Skeletal muscle satellite cell (primary cell): ENCODE results near the gene FHIT.
"Not testable (repeated sequence)": the region's sequence is repeated elsewhere in the genome, so short reads cannot be mapped to it uniquely, and the experiment has no call there.

Source experiments
- H3K27me3 ChIP-seq: 2 replicates; pipeline ENCODE4 v1.7.0; 2013; ENCODE audit warnings: low read length; ENCODE audit not compliant: control insufficient read depth, insufficient read depth
- H3K36me3 ChIP-seq: 2 replicates; pipeline ENCODE4 v1.7.0; 2013; ENCODE audit warnings: mild to moderate bottlenecking, control low read depth, low read length; ENCODE audit not compliant: insufficient read depth
- H3K4me1 ChIP-seq: 2 replicates; pipeline ENCODE4 v1.7.0; 2013; ENCODE audit warnings: low read length; ENCODE audit not compliant: control insufficient read depth, insufficient read depth
- H3K4me2 ChIP-seq: 2 replicates; pipeline ENCODE4 v1.7.0; 2013; ENCODE audit warnings: mild to moderate bottlenecking, low read length
- H3K4me3 ChIP-seq: 2 replicates; pipeline ENCODE4 v1.7.0; 2013; ENCODE audit warnings: low read length
- H3K9ac ChIP-seq: 2 replicates; pipeline ENCODE4 v1.7.0; 2013; ENCODE audit warnings: mild to moderate bottlenecking, low read depth, low read length, moderate library complexity
- H3K9me3 ChIP-seq: replicated peaks from 2 replicates; pipeline ENCODE4 v1.7.0; 2013; ENCODE audit warnings: mild to moderate bottlenecking, control low read depth, low read length

The FHIT gene

DNA sequence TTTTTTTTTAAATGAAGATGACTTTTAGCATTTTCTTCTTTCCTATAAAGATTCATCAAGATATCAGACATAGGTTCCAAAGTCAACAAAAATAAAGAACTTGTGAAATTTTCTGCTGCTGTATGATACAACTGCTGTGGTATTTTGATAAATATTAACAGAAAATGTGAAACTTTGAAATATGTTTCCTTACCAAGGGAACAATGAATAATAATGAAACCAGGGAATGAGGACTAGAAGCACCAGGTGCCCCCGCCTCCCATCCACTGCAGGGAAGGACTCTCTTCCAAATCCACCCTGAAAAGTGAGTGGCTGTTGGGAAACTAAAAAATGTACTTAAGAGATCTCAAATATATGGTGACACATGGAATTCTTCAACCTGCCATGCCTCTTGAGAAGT is 198.4 kb downstream of the FHIT start:
- Histone ChIP-seq H3K4me3 (no peak overlapping the region), H3K9me3 (no peaks in the 10 kb centered on the region), H3K4me1 (no peaks in the 10 kb centered on the region), H3K4me2 (no peak overlapping the region), H3K36me3 (no peaks in the 10 kb centered on the region), H3K27me3 (no peaks in the 10 kb centered on the region), H3K9ac (no peak overlapping the region)

- Histone ChIP-seq H3K27me3 (no peaks in the 10 kb centered on the region), H3K9ac (no peak overlapping the region), H3K36me3 (no peaks in the 10 kb centered on the region), H3K4me1 (no peaks in the 10 kb centered on the region), H3K4me2 (no peak overlapping the region), H3K4me3 (no peak overlapping the region), H3K9me3 (no peaks in the 10 kb centered on the region)
These were observed 199.6 kb downstream of the FHIT start for GRCh38 chr3:61051666-61052065.

- H3K9me3 ChIP-seq, H3K4me1 ChIP-seq, H3K27me3 ChIP-seq, H3K9ac ChIP-seq, H3K4me3 ChIP-seq, H3K4me2 ChIP-seq, H3K36me3 ChIP-seq: not testable (repeated sequence)
These were observed 206.1 kb downstream of the FHIT start for GRCh38 chr3:61045169-61045568.

DNA sequence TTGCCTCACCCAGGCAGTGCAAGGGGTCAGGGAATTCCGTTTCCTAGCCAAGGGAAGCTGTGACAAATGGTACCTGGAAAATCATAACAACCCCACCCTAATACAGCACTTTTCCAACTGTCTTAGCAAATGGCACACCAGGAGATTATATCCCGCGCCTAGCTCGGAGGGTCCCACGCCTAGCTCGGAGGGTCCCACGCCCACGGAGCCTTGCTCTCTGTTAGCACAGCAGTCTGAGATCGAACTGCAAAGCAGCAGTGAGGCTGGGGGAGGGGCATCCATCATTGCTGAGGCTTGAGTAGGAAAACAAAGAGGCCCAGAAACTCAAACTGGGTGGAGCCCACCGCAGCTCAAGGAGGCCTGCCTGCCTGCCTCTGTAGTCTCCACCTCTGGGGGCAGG is 208.1 kb downstream of the FHIT start:
- no peak overlapping the region for H3K4me3 ChIP-seq
- H3K4me2 ChIP-seq = no peak overlapping the region
- H3K4me1 ChIP-seq = no peaks in the 10 kb centered on the region
- no peaks in the 10 kb centered on the region for H3K9me3 ChIP-seq
- H3K9ac ChIP-seq = no peak overlapping the region
- no peaks in the 10 kb centered on the region for H3K36me3 ChIP-seq
- H3K27me3 ChIP-seq = no peaks in the 10 kb centered on the region

GRCh38 chr3:61040618-61041017 is 210.6 kb downstream of the FHIT start:
- H3K27me3 ChIP-seq = no peaks in the 10 kb centered on the region
- no peak overlapping the region for H3K9ac ChIP-seq
- H3K4me2 ChIP-seq = no peak overlapping the region
- no peaks in the 10 kb centered on the region for H3K4me1 ChIP-seq
- H3K36me3 ChIP-seq = no peaks in the 10 kb centered on the region
- H3K9me3 ChIP-seq = no peaks in the 10 kb centered on the region
- no peak overlapping the region for H3K4me3 ChIP-seq

- no peaks in the 10 kb centered on the region for H3K9me3 ChIP-seq
- no peak overlapping the region for H3K4me2 ChIP-seq
- no peak overlapping the region for H3K9ac ChIP-seq
- H3K27me3 ChIP-seq = no peaks in the 10 kb centered on the region
- no peaks in the 10 kb centered on the region for H3K4me1 ChIP-seq
- H3K4me3 ChIP-seq = no peak overlapping the region
- no peaks in the 10 kb centered on the region for H3K36me3 ChIP-seq
These were observed 215.7 kb downstream of the FHIT start for GRCh38 chr3:61035573-61035972.

DNA sequence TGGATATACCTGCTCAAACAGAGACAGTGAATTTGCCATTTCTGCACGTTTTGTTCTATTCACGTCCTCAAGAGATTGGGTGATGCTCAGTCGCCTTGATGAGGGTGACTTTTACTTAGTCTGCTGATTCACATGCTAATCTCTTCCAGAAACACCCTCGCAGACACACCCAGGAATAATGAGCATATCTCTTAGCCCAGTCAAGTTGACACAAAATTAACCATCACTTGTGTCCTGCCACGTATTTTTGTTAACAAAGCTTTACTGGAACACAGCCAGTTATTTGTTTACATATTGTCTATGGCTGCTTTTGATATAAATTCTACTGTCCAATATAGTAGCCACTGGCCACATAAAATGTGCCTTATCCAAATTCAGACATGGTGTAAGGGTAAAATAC is 218.3 kb downstream of the FHIT start:
- no peaks in the 10 kb centered on the region for H3K9me3 ChIP-seq
- H3K36me3 ChIP-seq = no peaks in the 10 kb centered on the region
- H3K4me2 ChIP-seq = no peak overlapping the region
- no peak overlapping the region for H3K9ac ChIP-seq
- H3K27me3 ChIP-seq = no peaks in the 10 kb centered on the region
- H3K4me1 ChIP-seq = no peaks in the 10 kb centered on the region
- H3K4me3 ChIP-seq = no peak overlapping the region

- no peaks in the 10 kb centered on the region for H3K4me1 ChIP-seq
- no peaks in the 10 kb centered on the region for H3K9me3 ChIP-seq
- H3K36me3 ChIP-seq = no peaks in the 10 kb centered on the region
- no peaks in the 10 kb centered on the region for H3K27me3 ChIP-seq
- no peak overlapping the region for H3K9ac ChIP-seq
- H3K4me2 ChIP-seq = no peak overlapping the region
- no peak overlapping the region for H3K4me3 ChIP-seq
These were observed 219.7 kb downstream of the FHIT start for GRCh38 chr3:61031503-61031902.

- H3K9me3 ChIP-seq = no peaks in the 10 kb centered on the region
- H3K36me3 ChIP-seq = no peaks in the 10 kb centered on the region
- H3K9ac ChIP-seq = no peak overlapping the region
- no peaks in the 10 kb centered on the region for H3K27me3 ChIP-seq
- no peaks in the 10 kb centered on the region for H3K4me1 ChIP-seq
- H3K4me3 ChIP-seq = no peak overlapping the region
- no peak overlapping the region for H3K4me2 ChIP-seq
These were observed 220.7 kb downstream of the FHIT start for GRCh38 chr3:61030469-61031035.

- Histone ChIP-seq H3K4me2 (no peak overlapping the region), H3K36me3 (no peaks in the 10 kb centered on the region), H3K9ac (no peak overlapping the region), H3K27me3 (no peaks in the 10 kb centered on the region), H3K9me3 (no peaks in the 10 kb centered on the region), H3K4me1 (no peaks in the 10 kb centered on the region), H3K4me3 (no peak overlapping the region)
These were observed 222.1 kb downstream of the FHIT start for GRCh38 chr3:61029194-61029593.

- H3K9ac ChIP-seq = no peak overlapping the region
- H3K4me3 ChIP-seq = no peak overlapping the region
- no peaks in the 10 kb centered on the region for H3K27me3 ChIP-seq
- no peaks in the 10 kb centered on the region for H3K9me3 ChIP-seq
- H3K4me2 ChIP-seq = no peak overlapping the region
- no peaks in the 10 kb centered on the region for H3K4me1 ChIP-seq
- no peaks in the 10 kb centered on the region for H3K36me3 ChIP-seq
These were observed 232.4 kb downstream of the FHIT start for GRCh38 chr3:61018807-61019206.

GRCh38 chr3:61017028-61017427 is 234.2 kb downstream of the FHIT start:
- not testable (repeated sequence) for H3K4me1 ChIP-seq, H3K36me3 ChIP-seq, H3K4me2 ChIP-seq, H3K4me3 ChIP-seq, H3K27me3 ChIP-seq, H3K9ac ChIP-seq, H3K9me3 ChIP-seq
